ENCODE data around the gene S100A12.

The S100A12 gene

GRCh38 chr1:153371231-153371630, 4.2 kb downstream of the S100A12 start:
- H3K27ac ChIP-seq (ENCODE audit: insufficient read depth, low read depth, low read length, poor library complexity, severe bottlenecking) = no peak overlapping the region
- no peaks in the 10 kb centered on the region for H3K36me3 ChIP-seq (ENCODE audit: control insufficient read depth, insufficient read depth, low read length)
- 91 to 92% methylated on average over 1 of the region's 1 CpG for WGBS, 2 experiments
- no peak overlapping the region for H3K4me3 ChIP-seq (ENCODE audit: insufficient read depth, low read depth, low read length)
- no peaks in the 10 kb centered on the region for H3K4me1 ChIP-seq (ENCODE audit: control insufficient read depth, insufficient read depth, low read length)
- no peaks in the 10 kb centered on the region for H3K9me3 ChIP-seq (ENCODE audit: control insufficient read depth, low read length)
- no peaks in the 10 kb centered on the region for H3K27me3 ChIP-seq (ENCODE audit: control insufficient read depth, insufficient read depth, low read length, poor library complexity, severe bottlenecking)

GRCh38 chr1:153370146-153370545, 5.3 kb downstream of the S100A12 start:
- Histone ChIP-seq H3K9me3 (ENCODE audit: control insufficient read depth, low read length) (no peaks in the 10 kb centered on the region), H3K4me1 (ENCODE audit: control insufficient read depth, insufficient read depth, low read length) (no peaks in the 10 kb centered on the region), H3K27me3 (ENCODE audit: control insufficient read depth, insufficient read depth, low read length, poor library complexity, severe bottlenecking) (no peaks in the 10 kb centered on the region), H3K36me3 (ENCODE audit: control insufficient read depth, insufficient read depth, low read length) (no peaks in the 10 kb centered on the region), H3K4me3 (ENCODE audit: insufficient read depth, low read depth, low read length) (no peak overlapping the region), H3K27ac (ENCODE audit: insufficient read depth, low read depth, low read length, poor library complexity, severe bottlenecking) (no peak overlapping the region)
- 85 to 94% methylated on average over 3 of the region's 3 CpGs for WGBS, 2 experiments

- Histone ChIP-seq H3K4me1 (ENCODE audit: control insufficient read depth, insufficient read depth, low read length) (no peaks in the 10 kb centered on the region), H3K36me3 (ENCODE audit: control insufficient read depth, insufficient read depth, low read length) (no peaks in the 10 kb centered on the region), H3K4me3 (ENCODE audit: insufficient read depth, low read depth, low read length) (no peak overlapping the region), H3K9me3 (ENCODE audit: control insufficient read depth, low read length) (no peaks in the 10 kb centered on the region), H3K27me3 (ENCODE audit: control insufficient read depth, insufficient read depth, low read length, poor library complexity, severe bottlenecking) (no peaks in the 10 kb centered on the region), H3K27ac (ENCODE audit: insufficient read depth, low read depth, low read length, poor library complexity, severe bottlenecking) (no peak overlapping the region)
- WGBS, 2 experiments = 80 to 89% methylated on average over 1 of the region's 2 CpGs
Measured at GRCh38 chr1:153368495-153368894, 6.9 kb downstream of the S100A12 start.

GRCh38 chr1:153367090-153367489, 8.3 kb downstream of the S100A12 start:
- 83 to 93% methylated on average over 2 of the region's 2 CpGs for WGBS, 2 experiments
- Histone ChIP-seq H3K4me3 (ENCODE audit: insufficient read depth, low read depth, low read length) (no peak overlapping the region), H3K36me3 (ENCODE audit: control insufficient read depth, insufficient read depth, low read length) (no peaks in the 10 kb centered on the region), H3K27ac (ENCODE audit: insufficient read depth, low read depth, low read length, poor library complexity, severe bottlenecking) (no peak overlapping the region), H3K9me3 (ENCODE audit: control insufficient read depth, low read length) (no peaks in the 10 kb centered on the region), H3K4me1 (ENCODE audit: control insufficient read depth, insufficient read depth, low read length) (no peaks in the 10 kb centered on the region), H3K27me3 (ENCODE audit: control insufficient read depth, insufficient read depth, low read length, poor library complexity, severe bottlenecking) (no peaks in the 10 kb centered on the region)

GRCh38 chr1:153366261-153366660, 9.2 kb downstream of the S100A12 start:
- no peak overlapping the region for H3K4me3 ChIP-seq (ENCODE audit: insufficient read depth, low read depth, low read length)
- no peaks in the 10 kb centered on the region for H3K27me3 ChIP-seq (ENCODE audit: control insufficient read depth, insufficient read depth, low read length, poor library complexity, severe bottlenecking)
- 89 to 92% methylated on average over 6 of the region's 6 CpGs for WGBS, 2 experiments
- no peak overlapping the region for H3K27ac ChIP-seq (ENCODE audit: insufficient read depth, low read depth, low read length, poor library complexity, severe bottlenecking)
- no peaks in the 10 kb centered on the region for H3K36me3 ChIP-seq (ENCODE audit: control insufficient read depth, insufficient read depth, low read length)
- H3K9me3 ChIP-seq (ENCODE audit: control insufficient read depth, low read length) = no peaks in the 10 kb centered on the region
- no peaks in the 10 kb centered on the region for H3K4me1 ChIP-seq (ENCODE audit: control insufficient read depth, insufficient read depth, low read length)

GRCh38 chr1:153365696-153366095, 9.7 kb downstream of the S100A12 start:
- WGBS, 2 experiments = 85 to 91% methylated on average over 8 of the region's 8 CpGs
- Histone ChIP-seq H3K4me1 (ENCODE audit: control insufficient read depth, insufficient read depth, low read length) (no peaks in the 10 kb centered on the region), H3K9me3 (ENCODE audit: control insufficient read depth, low read length) (no peaks in the 10 kb centered on the region), H3K4me3 (ENCODE audit: insufficient read depth, low read depth, low read length) (no peak overlapping the region), H3K27ac (ENCODE audit: insufficient read depth, low read depth, low read length, poor library complexity, severe bottlenecking) (no peak overlapping the region), H3K36me3 (ENCODE audit: control insufficient read depth, insufficient read depth, low read length) (no peaks in the 10 kb centered on the region), H3K27me3 (ENCODE audit: control insufficient read depth, insufficient read depth, low read length, poor library complexity, severe bottlenecking) (no peaks in the 10 kb centered on the region)

- Histone ChIP-seq H3K4me3 (ENCODE audit: insufficient read depth, low read depth, low read length) (no peak overlapping the region), H3K9me3 (ENCODE audit: control insufficient read depth, low read length) (no peaks in the 10 kb centered on the region), H3K36me3 (ENCODE audit: control insufficient read depth, insufficient read depth, low read length) (no peaks in the 10 kb centered on the region), H3K4me1 (ENCODE audit: control insufficient read depth, insufficient read depth, low read length) (no peaks in the 10 kb centered on the region), H3K27me3 (ENCODE audit: control insufficient read depth, insufficient read depth, low read length, poor library complexity, severe bottlenecking) (no peaks in the 10 kb centered on the region), H3K27ac (ENCODE audit: insufficient read depth, low read depth, low read length, poor library complexity, severe bottlenecking) (no peak overlapping the region)
- WGBS, 2 experiments = 94 to 95% methylated on average over 12 of the region's 12 CpGs
Measured at GRCh38 chr1:153364766-153365666, 10.4 kb downstream of the S100A12 start.

- H3K27me3 ChIP-seq (ENCODE audit: control insufficient read depth, insufficient read depth, low read length, poor library complexity, severe bottlenecking) = no peaks in the 10 kb centered on the region
- H3K36me3 ChIP-seq (ENCODE audit: control insufficient read depth, insufficient read depth, low read length) = no peaks in the 10 kb centered on the region
- no peak overlapping the region for H3K27ac ChIP-seq (ENCODE audit: insufficient read depth, low read depth, low read length, poor library complexity, severe bottlenecking)
- H3K9me3 ChIP-seq (ENCODE audit: control insufficient read depth, low read length) = no peaks in the 10 kb centered on the region
- no peak overlapping the region for H3K4me3 ChIP-seq (ENCODE audit: insufficient read depth, low read depth, low read length)
- no peaks in the 10 kb centered on the region for H3K4me1 ChIP-seq (ENCODE audit: control insufficient read depth, insufficient read depth, low read length)
Measured at GRCh38 chr1:153364156-153364555, 11.3 kb downstream of the S100A12 start.

- no peak overlapping the region for H3K4me3 ChIP-seq (ENCODE audit: insufficient read depth, low read depth, low read length)
- no peaks in the 10 kb centered on the region for H3K27me3 ChIP-seq (ENCODE audit: control insufficient read depth, insufficient read depth, low read length, poor library complexity, severe bottlenecking)
- H3K9me3 ChIP-seq (ENCODE audit: control insufficient read depth, low read length) = no peaks in the 10 kb centered on the region
- no peaks in the 10 kb centered on the region for H3K36me3 ChIP-seq (ENCODE audit: control insufficient read depth, insufficient read depth, low read length)
- H3K4me1 ChIP-seq (ENCODE audit: control insufficient read depth, insufficient read depth, low read length) = no peaks in the 10 kb centered on the region
- 86 to 97% methylated on average over 3 of the region's 3 CpGs for WGBS, 2 experiments
- H3K27ac ChIP-seq (ENCODE audit: insufficient read depth, low read depth, low read length, poor library complexity, severe bottlenecking) = no peak overlapping the region
Measured at GRCh38 chr1:153363641-153364040, 11.8 kb downstream of the S100A12 start.

GRCh38 chr1:153362187-153362775, 13.1 kb downstream of the S100A12 start:
- H3K9me3 ChIP-seq (ENCODE audit: control insufficient read depth, low read length) = no peaks in the 10 kb centered on the region
- H3K27ac ChIP-seq (ENCODE audit: insufficient read depth, low read depth, low read length, poor library complexity, severe bottlenecking) = no peak overlapping the region
- WGBS, 2 experiments = 90 to 91% methylated on average over 3 of the region's 3 CpGs
- H3K4me1 ChIP-seq (ENCODE audit: control insufficient read depth, insufficient read depth, low read length) = no peaks in the 10 kb centered on the region
- H3K36me3 ChIP-seq (ENCODE audit: control insufficient read depth, insufficient read depth, low read length) = no peaks in the 10 kb centered on the region
- H3K4me3 ChIP-seq (ENCODE audit: insufficient read depth, low read depth, low read length) = no peak overlapping the region
- H3K27me3 ChIP-seq (ENCODE audit: control insufficient read depth, insufficient read depth, low read length, poor library complexity, severe bottlenecking) = no peaks in the 10 kb centered on the region

All from ectodermal cell (in vitro differentiated cells).